K562 (cell line): ENCODE data around the gene BMP4.

Experiments
- ELF2 ChIP-seq: fragments of 250-450 bp; sonication (Bioruptor Pico); IDR thresholded peaks from 2 replicates; pipeline ENCODE4 v1.5.0; 2021; ENCODE audit warnings: mild to moderate bottlenecking
- FOXK2 ChIP-seq, 2 experiments: fragments of 450-650 bp; IDR thresholded peaks in 1 of 2; conservative IDR thresholded peaks in 1 of 2; 2 replicates each; pipeline ENCODE4 v1.6.1; 2016; ENCODE audit warnings: low read depth in 2 of 2, mild to moderate bottlenecking in 1 of 2
- SMARCC2 ChIP-seq: fragments of 450-650 bp; IDR thresholded peaks from 2 replicates; pipeline ENCODE4 v1.6.1; 2017; ENCODE audit warnings: antibody characterized with exemption, moderate library complexity, mild to moderate bottlenecking, low read depth
- SP2 ChIP-seq: IDR thresholded peaks from 2 replicates; pipeline ENCODE4 v1.6.1; 2011; ENCODE audit warnings: mild to moderate bottlenecking, low read depth, low read length, moderate library complexity; ENCODE audit not compliant: poor library complexity, severe bottlenecking; ENCODE audit errors: extremely low read depth
- YY1 ChIP-seq, 3 experiments: IDR thresholded peaks; 2 replicates each; pipeline ENCODE4 v1.6.1; 2011; ENCODE audit warnings: low read length in 2 of 3, mild to moderate bottlenecking in 2 of 3, moderate library complexity in 2 of 3, borderline replicate concordance in 1 of 3, control low read depth in 1 of 3, low read depth in 1 of 3; ENCODE audit not compliant: insufficient read depth in 3 of 3, insufficient replicate concordance in 2 of 3, control insufficient read depth in 1 of 3, insufficient read length in 1 of 3; ENCODE audit errors: extremely low read depth in 1 of 3
- ZC3H4 ChIP-seq: sonication (generic); formaldehyde crosslinking; IDR thresholded peaks from 2 replicates; pipeline ENCODE4 v1.9.0; 2021; ENCODE audit warnings: missing genetic modification reagents, borderline replicate concordance
- ZFX ChIP-seq: sonication (generic); formaldehyde crosslinking; IDR thresholded peaks from 2 replicates; pipeline ENCODE4 v1.8.0; 2022; ENCODE audit warnings: mild to moderate bottlenecking, missing genetic modification reagents, moderate library complexity
- ZNF143 ChIP-seq: sonication (generic); formaldehyde crosslinking; IDR thresholded peaks from 2 replicates; pipeline ENCODE4 v1.9.0; 2022; ENCODE audit warnings: mild to moderate bottlenecking, missing genetic modification reagents
- ZNF311 ChIP-seq: fragments of 250-450 bp; sonication (Bioruptor Pico); IDR thresholded peaks from 2 replicates; pipeline ENCODE4 v1.4.0; 2020; ENCODE audit warnings: mild to moderate bottlenecking, moderate library complexity
- ZNF644 ChIP-seq: fragments of 200-800 bp; sonication (Bioruptor generic); IDR thresholded peaks from 2 replicates; pipeline ENCODE4 v1.6.1; 2016; ENCODE audit warnings: low read depth, missing genetic modification characterization, missing compliant biosample characterization
- TF ChIP-seq, protein P1 (sequence below): sonication (generic); formaldehyde crosslinking; IDR thresholded peaks from 2 replicates; pipeline ENCODE4 v1.9.0; 2022; ENCODE audit warnings: mild to moderate bottlenecking, missing genetic modification reagents
- TF ChIP-seq, protein P2 (sequence below), 3 experiments: IDR thresholded peaks in 2 of 3; conservative IDR thresholded peaks in 1 of 3; 2 replicates each; pipeline ENCODE4 v1.5.1; 2011 to 2012; ENCODE audit warnings: low read length in 3 of 3, mild to moderate bottlenecking in 3 of 3, control low read depth in 2 of 3, improper control_type of control experiment in 1 of 3, inconsistent platforms in 1 of 3, low read depth in 1 of 3, mixed read lengths in 1 of 3, moderate library complexity in 1 of 3; ENCODE audit not compliant: insufficient read depth in 2 of 3

DNA sequence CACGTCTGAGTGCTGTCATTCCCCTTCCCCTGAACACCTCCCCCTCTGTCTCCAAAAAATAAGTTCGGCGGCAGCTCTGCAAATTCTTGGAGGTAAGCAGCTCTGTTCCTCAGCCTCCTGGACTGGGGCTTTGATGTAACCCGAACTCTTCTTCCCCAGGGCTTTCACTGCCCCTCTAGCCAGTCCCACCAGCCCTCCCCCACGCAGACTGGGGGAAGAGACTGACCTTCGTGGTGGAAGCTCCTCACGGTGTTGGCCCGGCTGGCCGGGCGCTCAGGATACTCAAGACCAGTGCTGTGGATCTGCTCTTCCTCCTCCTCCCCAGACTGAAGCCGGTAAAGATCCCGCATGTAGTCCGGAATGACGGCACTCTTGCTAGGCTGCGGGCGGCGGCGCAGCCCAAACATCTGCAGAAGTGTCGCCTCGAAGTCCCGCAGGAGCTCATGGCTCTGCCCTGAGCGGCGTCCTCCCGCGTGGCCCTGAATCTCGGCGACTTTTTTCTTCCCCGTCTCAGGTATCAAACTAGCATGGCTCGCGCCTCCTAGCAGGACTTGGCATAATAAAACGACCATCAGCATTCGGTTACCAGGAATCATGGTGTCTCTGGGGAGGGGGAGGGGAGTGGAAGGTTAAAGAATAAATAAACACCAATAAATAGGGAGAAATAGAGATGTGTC, 4.9 kb downstream of the BMP4 start:
- TF ChIP-seq SP2 (no peak), ZFX (CRISPR knock-in tag) (no peak), ZNF311 (CRISPR knock-in tag) (no peak), YY1 (IDR thresholded peaks at IDR 0.05; ENCODE audit: borderline replicate concordance in 1 of 3, control insufficient read depth in 1 of 3, extremely low read depth in 1 of 3, insufficient read depth in 3 of 3, insufficient read length in 1 of 3, insufficient replicate concordance in 2 of 3, low read depth in 1 of 3, low read length in 2 of 3) (no peak), SMARCC2 (no peak), ELF2 (CRISPR knock-in tag) (no peak), FOXK2 (conservative IDR thresholded peaks at IDR 0.05 in 1 of 2, IDR thresholded peaks at IDR 0.05 in 1 of 2; ENCODE audit: low read depth in 2 of 2) (no peak), ZC3H4 (CRISPR knock-in tag) (no peak), ZNF644 (no peak), ZNF143 (CRISPR knock-in tag) (no peak)
- TF ChIP-seq, protein P1, sequence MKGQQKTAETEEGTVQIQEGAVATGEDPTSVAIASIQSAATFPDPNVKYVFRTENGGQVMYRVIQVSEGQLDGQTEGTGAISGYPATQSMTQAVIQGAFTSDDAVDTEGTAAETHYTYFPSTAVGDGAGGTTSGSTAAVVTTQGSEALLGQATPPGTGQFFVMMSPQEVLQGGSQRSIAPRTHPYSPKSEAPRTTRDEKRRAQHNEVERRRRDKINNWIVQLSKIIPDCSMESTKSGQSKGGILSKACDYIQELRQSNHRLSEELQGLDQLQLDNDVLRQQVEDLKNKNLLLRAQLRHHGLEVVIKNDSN, result no peak
- TF ChIP-seq, protein P2, sequence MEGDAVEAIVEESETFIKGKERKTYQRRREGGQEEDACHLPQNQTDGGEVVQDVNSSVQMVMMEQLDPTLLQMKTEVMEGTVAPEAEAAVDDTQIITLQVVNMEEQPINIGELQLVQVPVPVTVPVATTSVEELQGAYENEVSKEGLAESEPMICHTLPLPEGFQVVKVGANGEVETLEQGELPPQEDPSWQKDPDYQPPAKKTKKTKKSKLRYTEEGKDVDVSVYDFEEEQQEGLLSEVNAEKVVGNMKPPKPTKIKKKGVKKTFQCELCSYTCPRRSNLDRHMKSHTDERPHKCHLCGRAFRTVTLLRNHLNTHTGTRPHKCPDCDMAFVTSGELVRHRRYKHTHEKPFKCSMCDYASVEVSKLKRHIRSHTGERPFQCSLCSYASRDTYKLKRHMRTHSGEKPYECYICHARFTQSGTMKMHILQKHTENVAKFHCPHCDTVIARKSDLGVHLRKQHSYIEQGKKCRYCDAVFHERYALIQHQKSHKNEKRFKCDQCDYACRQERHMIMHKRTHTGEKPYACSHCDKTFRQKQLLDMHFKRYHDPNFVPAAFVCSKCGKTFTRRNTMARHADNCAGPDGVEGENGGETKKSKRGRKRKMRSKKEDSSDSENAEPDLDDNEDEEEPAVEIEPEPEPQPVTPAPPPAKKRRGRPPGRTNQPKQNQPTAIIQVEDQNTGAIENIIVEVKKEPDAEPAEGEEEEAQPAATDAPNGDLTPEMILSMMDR (IDR thresholded peaks at IDR 0.05 in 2 of 3, conservative IDR thresholded peaks at IDR 0.05 in 1 of 3; ENCODE audit: insufficient read depth in 2 of 3, low read depth in 1 of 3, low read length in 3 of 3), result no peak
